Thyroid gland (tissue), 4 donors: Measurements from ENCODE around the gene CCL13.

Experiments
- CTCF ChIP-seq, 6 experiments: fragments of 200-600 bp in 3 of 6; fragments of 450-650 bp in 3 of 6; sonication (generic) in 3 of 6; IDR thresholded peaks; one replicate each; pipeline ENCODE4 v1.5.1; 2016 to 2019; ENCODE audit warnings: antibody characterized with exemption in 6 of 6, mild to moderate bottlenecking in 2 of 6, inconsistent platforms in 1 of 6, moderate library complexity in 1 of 6
- POLR2A ChIP-seq, 2 donors: fragments of 450-650 bp; IDR thresholded peaks; one replicate each; pipeline ENCODE4 v1.6.1; 2017; ENCODE audit warnings: antibody characterized with exemption in 2 of 2, mild to moderate bottlenecking in 2 of 2, moderate library complexity in 1 of 2

- TF ChIP-seq POLR2A (IDR thresholded peaks at IDR 0.05): no peak
- no peak for TF ChIP-seq CTCF (IDR thresholded peaks at IDR 0.05)
These were observed 6.5 kb upstream of the CCL13 start for GRCh38 chr17:34349751-34350150.
